Activated B cell treated with CpG ODN at 0.5 μM for 24 hours (primary cell): ENCODE measurements around the gene UTP25. TPM values are rescaled to one million over a fixed set of nuclear protein-coding genes. Genes with fewer than 3 reads are reported as not detected.

Source experiments
- ATAC-seq: fragments of 200-7000 bp; cut with Tn5 transposase; one replicate; pipeline ENCODE4 v1.10.0; 2021; ENCODE audit warnings: low read depth, mild to moderate bottlenecking, moderate library complexity
- CTCF ChIA-PET: fragments of 350-600 bp; sonication (Branson Sonifier 250); formaldehyde crosslinking; loops from one replicate; lab custom pipeline; 2021; ENCODE audit warnings: antibody characterized with exemption; lab: Charles Lee
- POLR2A ChIA-PET: fragments of 350-600 bp; sonication (Branson Sonifier 250); formaldehyde crosslinking; loops from one replicate; lab custom pipeline; 2021; ENCODE audit warnings: antibody characterized with exemption; lab: Charles Lee
- DNase-seq: peaks from one replicate; pipeline ENCODE4 v3.0.0; 2022
- H3K27ac Mint-ChIP-seq: one replicate; pipeline ENCODE4 v1.8.0; 2020; ENCODE audit warnings: mixed read lengths
- H3K27me3 Mint-ChIP-seq: one replicate; pipeline ENCODE4 v1.8.0; 2021; ENCODE audit warnings: mixed read lengths
- H3K36me3 Mint-ChIP-seq: one replicate; pipeline ENCODE4 v1.8.0; 2021; ENCODE audit warnings: low read depth, mixed read lengths
- H3K4me1 Mint-ChIP-seq: one replicate; pipeline ENCODE4 v1.8.0; 2021; ENCODE audit warnings: mixed read lengths
- H3K4me3 Mint-ChIP-seq: one replicate; pipeline ENCODE4 v1.8.0; 2020; ENCODE audit warnings: mild to moderate bottlenecking, mixed read lengths
- H3K9me3 Mint-ChIP-seq: one replicate; pipeline ENCODE4 v1.8.0; 2020; ENCODE audit warnings: mixed read lengths
- CTCF ChIP-seq: fragments of 200-600 bp; IDR thresholded peaks from one replicate; pipeline ENCODE4 v1.8.0; 2022; ENCODE audit warnings: antibody characterized with exemption, mild to moderate bottlenecking
- intact Hi-C: fragments of 100-400 bp; cut with micrococcal nuclease; formaldehyde crosslinking; loops from one replicate; pipeline ENCODE4 v1.15.1; 2024
- total RNA-seq: library from RNA; stranded (reverse); gene quantifications from 2 replicates; pipeline ENCODE4 v1.2.3, GENCODE V29; 2022

UTP25 gene
- total RNA-seq, 1 donor from 2014 or later = 15.4 TPM

- TF ChIP-seq CTCF = no peak
- peaks cover 16% of the 10 kb centered on the region for H3K27me3 Mint-ChIP-seq
- H3K4me3 Mint-ChIP-seq = no peak overlapping the region
- intact Hi-C loops = no loop called here
- ChIA-PET CTCF (no interaction called here), POLR2A (no interaction called here)
- H3K27ac Mint-ChIP-seq = no peak overlapping the region
- ATAC-seq (no peak), DNase-seq (no peak)
- H3K4me1 Mint-ChIP-seq = no peaks in the 10 kb centered on the region
- no peaks in the 10 kb centered on the region for H3K9me3 Mint-ChIP-seq
- no peaks in the 10 kb centered on the region for H3K36me3 Mint-ChIP-seq
Observed at GRCh38 chr1:209876078-209876800, 48.5 kb downstream of the UTP25 start.

GRCh38 chr1:209877087-209877764 lies 49.5 kb downstream of the UTP25 start:
- no peaks in the 10 kb centered on the region for H3K9me3 Mint-ChIP-seq
- ATAC-seq (no peak), DNase-seq (no peak)
- H3K27ac Mint-ChIP-seq = no peak overlapping the region
- H3K4me1 Mint-ChIP-seq = no peaks in the 10 kb centered on the region
- intact Hi-C loops = no loop called here
- no peaks in the 10 kb centered on the region for H3K36me3 Mint-ChIP-seq
- CTCF ChIA-PET = no interaction called here
- POLR2A ChIA-PET = no interaction called here
- no peak for TF ChIP-seq CTCF
- peaks cover 16% of the 10 kb centered on the region for H3K27me3 Mint-ChIP-seq
- no peak overlapping the region for H3K4me3 Mint-ChIP-seq

GRCh38 chr1:209878964-209879363 lies 51.2 kb downstream of the UTP25 start:
- Mint-ChIP-seq H3K9me3 (no peaks in the 10 kb centered on the region), H3K27ac (no peak overlapping the region), H3K4me3 (no peak overlapping the region), H3K4me1 (no peaks in the 10 kb centered on the region), H3K36me3 (no peaks in the 10 kb centered on the region), H3K27me3 (peaks cover 20% of the 10 kb centered on the region)
- intact Hi-C loops = no loop called here
- POLR2A ChIA-PET = no interaction called here
- no peak for TF ChIP-seq CTCF
- ATAC-seq = no peak
- CTCF ChIA-PET = no interaction called here
- DNase-seq = no peak

- Mint-ChIP-seq H3K4me3 (no peak overlapping the region), H3K36me3 (no peaks in the 10 kb centered on the region), H3K27me3 (peaks cover 23% of the 10 kb centered on the region), H3K9me3 (no peaks in the 10 kb centered on the region), H3K27ac (no peak overlapping the region), H3K4me1 (no peaks in the 10 kb centered on the region)
- intact Hi-C loops = no loop called here
- DNase-seq = no peak
- POLR2A ChIA-PET = no interaction called here
- no peak for ATAC-seq
- CTCF ChIA-PET = no interaction called here
- TF ChIP-seq CTCF = no peak
Observed at GRCh38 chr1:209879539-209879938, 51.8 kb downstream of the UTP25 start.

- ChIA-PET POLR2A (no interaction called here), CTCF (no interaction called here)
- intact Hi-C loops = no loop called here
- no peaks in the 10 kb centered on the region for H3K4me1 Mint-ChIP-seq
- no peaks in the 10 kb centered on the region for H3K9me3 Mint-ChIP-seq
- H3K36me3 Mint-ChIP-seq = no peaks in the 10 kb centered on the region
- ATAC-seq = no peak
- no peak for TF ChIP-seq CTCF
- H3K27ac Mint-ChIP-seq = no peak overlapping the region
- DNase-seq = no peak
- H3K4me3 Mint-ChIP-seq = no peak overlapping the region
- H3K27me3 Mint-ChIP-seq = peaks cover 21% of the 10 kb centered on the region
Observed at GRCh38 chr1:209880031-209880430, 52.3 kb downstream of the UTP25 start.
